Heart left ventricle (tissue), 16 donors: ENCODE results near the gene ERLIN1. TPM values are rescaled to one million over a fixed set of nuclear protein-coding genes. Genes with fewer than 3 reads are reported as not detected.
A peak's percentile ranks its signal among the peaks of the same experiment; 100 is the strongest.

ENCODE experiments used
- ATAC-seq, 4 donors: fragments of 200-7000 bp; cut with Tn5 transposase; one replicate each; pipeline ENCODE4 v1.9.1; 2020 to 2022; ENCODE audit warnings: moderate library complexity in 4 of 4, mild to moderate bottlenecking in 3 of 4, moderate number of reproducible peaks in 1 of 4
- DNase-seq, 5 donors: peaks; one replicate each; pipeline ENCODE4 v3.0.0-alpha.2; 2020
- H3K27ac ChIP-seq, 12 donors: fragments of 200-600 bp; sonication (generic) in 4 of 12; one replicate each; pipeline versions ENCODE4 v1.5.0 to v1.8.0; 2016 to 2022; ENCODE audit warnings: mild to moderate bottlenecking in 2 of 12
- H3K27me3 ChIP-seq, 9 donors: fragments of 200-600 bp; sonication (generic) in 2 of 9; one replicate each; pipeline versions ENCODE4 v1.5.1 to v1.8.0; 2016 to 2022; ENCODE audit warnings: mild to moderate bottlenecking in 3 of 9
- H3K36me3 ChIP-seq, 9 donors: fragments of 200-600 bp; sonication (generic) in 2 of 9; one replicate each; pipeline versions ENCODE4 v1.5.0 to v1.8.0; 2018 to 2022; ENCODE audit warnings: mild to moderate bottlenecking in 2 of 9
- H3K4me1 ChIP-seq, 12 donors: fragments of 200-600 bp; sonication (generic) in 4 of 12; one replicate each; pipeline versions ENCODE4 v1.5.0 to v1.8.0; 2016 to 2022; ENCODE audit warnings: mild to moderate bottlenecking in 3 of 12
- H3K4me3 ChIP-seq, 12 donors: fragments of 200-600 bp; sonication (generic) in 4 of 12; one replicate each; pipeline versions ENCODE4 v1.5.0 to v1.8.0; 2017 to 2022; ENCODE audit warnings: mild to moderate bottlenecking in 9 of 12, moderate library complexity in 4 of 12
- H3K9me3 ChIP-seq, 12 donors: fragments of 200-600 bp; sonication (generic) in 4 of 12; one replicate each; pipeline versions ENCODE4 v1.5.0 to v1.8.0; 2016 to 2022; ENCODE audit warnings: mild to moderate bottlenecking in 1 of 12
- CTCF ChIP-seq, 12 donors: fragments of 200-600 bp; sonication (generic) in 4 of 12; IDR thresholded peaks; one replicate each; pipeline versions ENCODE4 v1.5.0 to v1.8.0; 2018 to 2022; ENCODE audit warnings: antibody characterized with exemption in 12 of 12, mild to moderate bottlenecking in 5 of 12
- POLR2A ChIP-seq, 2 donors: fragments of 450-650 bp; IDR thresholded peaks; one replicate each; pipeline ENCODE4 v1.6.1; 2017; ENCODE audit warnings: antibody characterized with exemption in 2 of 2, mild to moderate bottlenecking in 2 of 2, moderate library complexity in 2 of 2
- WGBS, 4 donors: extraction: QIAGEN DNeasy Blood & Tissue Kit in 2 of 4; methylation state at CpG; one replicate each; pipeline versions ENCODE4 v1.1.5 to v1.1.7; 2013 to 2018; 5-methylcytosine and 5-hydroxymethylcytosine counted together
- intact Hi-C, 10 donors: fragments of 100-400 bp; cut with DNase I; formaldehyde crosslinking; loops; one replicate each; pipeline versions ENCODE4 v1.11.1 to v1.14.2; 2022
- polyA plus RNA-seq, 2 donors: library from polyadenylated mRNA; stranded (reverse); fragments of 200-250 nt; gene quantifications; one replicate each; pipeline ENCODE4 v1.2.3, GENCODE V29; 2013
- total RNA-seq, 9 donors: library from RNA; depleted of rRNA in 2 of 9; stranded (reverse); fragments of >200 nt in 2 of 9; fragmentation: NEBNext Ultra II Directional in 3 of 9; extraction: Animal tissue kit (Norgen Biotek cat#: 25700) in 3 of 9; gene quantifications; one replicate each; pipeline versions ENCODE4 v1.1.0 to v1.2.4, GENCODE V29; 2016 to 2023
- donor health status: ischemic (EF 13 %, LVEDD 7.1; RV severe dilation, severe dysfunction).
- donor health status: healthy with polysubstance abuse.
- donor health status: DM: no; HTN: yes; CAD: no.
- donor health status: DM: no; HTN: no; CAD: no.
- donor health status: ischemic (EF 25% LVEDD 6.9; RV normal size, moderate dysfunction).
- donor health status: ischemic (EF 25% LVEDD 5.7; RV mildly dilated, moderate dysfunction).
- donor health status: healthy.
- donor health status: DM: yes; HTN: yes; CAD: no.
- donor health status: ischemic (EF 35%, LVEDD 5.7; RV mildly dilated, moderate dysfunction).
- donor health status: nonischemic (EF 11% LVEDD 7.7; RV severe dilation, severe dysfunction).
- donor health status: DM: yes; HTN: yes; CAD: no.
- donor health status: PGD.
- donor health status: ischemic (EF 29% LVEDD 5.4; RV normal size, mild dysfunction).
- donor health status: nonischemic (EF 23%, LVEDD 6.1; RV moderate dilation, normal function).

ERLIN1 gene
- total and polyA plus RNA-seq, 11 donors: 1.9 to 16.5 (median 7.0) TPM

- DNase-seq (no peak), ATAC-seq (no peak)
- intact Hi-C loops: no loop called here
- Histone ChIP-seq H3K4me1 (no peaks in the 10 kb centered on the region), H3K4me3 (no peak overlapping the region), H3K27ac (no peak overlapping the region), H3K9me3 (no peaks in the 10 kb centered on the region), H3K36me3 (peaks cover 0 to 90% (median 75%) of the 10 kb centered on the region in 9 donors), H3K27me3 (no peaks in the 10 kb centered on the region)
- TF ChIP-seq CTCF (IDR thresholded peaks at IDR 0.05) (no peak), POLR2A (IDR thresholded peaks at IDR 0.05) (no peak)
- WGBS, 4 donors: 77 to 85% (median 81%) methylated on average over 4 of the region's 4 CpGs
Measured at GRCh38 chr10:100153239-100153825, 32.5 kb downstream of the ERLIN1 start.

- TF ChIP-seq CTCF (IDR thresholded peaks at IDR 0.05) (no peak), POLR2A (IDR thresholded peaks at IDR 0.05) (no peak)
- 86 to 92% (median 89%) methylated on average over 6 of the region's 6 CpGs for WGBS, 4 donors
- Histone ChIP-seq H3K27me3 (no peaks in the 10 kb centered on the region), H3K36me3 (peaks cover 0 to 75% (median 62%) of the 10 kb centered on the region in 9 donors), H3K4me3 (no peak overlapping the region), H3K9me3 (no peaks in the 10 kb centered on the region), H3K27ac (no peak overlapping the region), H3K4me1 (peaks cover 0 to 3% (median 0%) of the 10 kb centered on the region in 12 donors)
- ATAC-seq (no peak), DNase-seq (no peak)
- intact Hi-C loops: no loop called here
Measured at GRCh38 chr10:100151723-100152300, 34.0 kb downstream of the ERLIN1 start.

- Histone ChIP-seq H3K9me3 (no peaks in the 10 kb centered on the region), H3K27me3 (no peaks in the 10 kb centered on the region), H3K27ac (no peak overlapping the region), H3K4me1 (peaks cover 0 to 5% (median 0%) of the 10 kb centered on the region in 12 donors), H3K36me3 (peaks cover 0 to 44% (median 38%) of the 10 kb centered on the region in 9 donors), H3K4me3 (no peak overlapping the region)
- intact Hi-C loops: no loop called here
- TF ChIP-seq CTCF (IDR thresholded peaks at IDR 0.05) (no peak), POLR2A (IDR thresholded peaks at IDR 0.05) (no peak)
- WGBS, 4 donors: 88 to 93% (median 89%) methylated on average over 8 of the region's 8 CpGs
- no peak for DNase-seq
- peak in 1 of 4 donors; percentile 49 for ATAC-seq
Measured at GRCh38 chr10:100148353-100149211, 37.2 kb downstream of the ERLIN1 start.
